ENCODE results near the gene SLC18B1.

DNA sequence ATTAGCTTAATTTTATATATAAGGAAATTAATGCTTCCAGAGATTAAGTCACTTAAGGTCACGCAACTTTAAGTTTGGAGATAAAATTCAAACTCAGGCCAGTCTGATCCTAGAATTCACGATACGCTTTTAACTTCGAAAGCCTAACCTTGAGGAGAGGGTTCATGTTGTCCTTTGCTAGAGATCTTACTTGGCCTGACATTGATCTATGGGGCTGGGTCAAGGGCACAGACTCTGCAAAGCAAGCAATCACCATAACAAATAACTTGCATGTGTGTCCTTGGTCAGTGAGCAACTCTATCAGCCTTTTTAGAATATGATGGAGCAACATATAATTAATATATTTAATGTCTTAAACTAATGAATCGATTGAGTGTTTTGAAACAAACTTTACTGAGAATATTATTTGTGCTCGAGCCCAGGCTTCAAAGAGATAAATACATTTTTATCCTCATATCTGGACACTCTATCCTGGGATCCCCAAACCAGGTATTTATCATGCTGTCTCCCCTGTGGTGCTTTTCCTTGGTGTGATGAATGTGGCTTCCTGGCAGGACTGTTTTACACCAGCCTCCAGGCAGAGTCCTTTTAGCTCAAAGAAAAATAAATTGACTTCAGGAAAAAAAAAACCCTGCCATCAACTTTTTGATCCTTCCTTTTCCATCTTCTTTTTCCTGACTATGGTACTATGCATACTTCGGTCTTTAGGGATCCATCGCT lies 45.0 kb upstream of the SLC18B1 start:
- TF ChIP-seq, protein P1, sequence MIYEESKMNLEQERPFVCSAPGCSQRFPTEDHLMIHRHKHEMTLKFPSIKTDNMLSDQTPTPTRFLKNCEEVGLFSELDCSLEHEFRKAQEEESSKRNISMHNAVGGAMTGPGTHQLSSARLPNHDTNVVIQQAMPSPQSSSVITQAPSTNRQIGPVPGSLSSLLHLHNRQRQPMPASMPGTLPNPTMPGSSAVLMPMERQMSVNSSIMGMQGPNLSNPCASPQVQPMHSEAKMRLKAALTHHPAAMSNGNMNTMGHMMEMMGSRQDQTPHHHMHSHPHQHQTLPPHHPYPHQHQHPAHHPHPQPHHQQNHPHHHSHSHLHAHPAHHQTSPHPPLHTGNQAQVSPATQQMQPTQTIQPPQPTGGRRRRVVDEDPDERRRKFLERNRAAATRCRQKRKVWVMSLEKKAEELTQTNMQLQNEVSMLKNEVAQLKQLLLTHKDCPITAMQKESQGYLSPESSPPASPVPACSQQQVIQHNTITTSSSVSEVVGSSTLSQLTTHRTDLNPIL (CRISPR knock-in tag; IDR thresholded peaks at IDR 0.05; ENCODE audit: low read depth) = no peak
- TF ChIP-seq ESRRG (CRISPR knock-in tag; IDR thresholded peaks at IDR 0.05) (no peak), ARNTL (CRISPR knock-in tag; IDR thresholded peaks at IDR 0.05; ENCODE audit: borderline replicate concordance, low read depth) (no peak), SNAI2 (CRISPR knock-in tag; IDR thresholded peaks at IDR 0.05) (no peak), RARB (CRISPR knock-in tag; IDR thresholded peaks at IDR 0.05) (no peak), ZNF565 (CRISPR knock-in tag; conservative IDR thresholded peaks at IDR 0.05; ENCODE audit: low read depth) (no peak), TOX (CRISPR knock-in tag; IDR thresholded peaks at IDR 0.05; ENCODE audit: borderline replicate concordance) (no peak), CSDC2 (CRISPR knock-in tag; IDR thresholded peaks at IDR 0.05) (no peak), TCF4 (CRISPR knock-in tag; IDR thresholded peaks at IDR 0.05; ENCODE audit: borderline replicate concordance) (no peak), ISL1 (CRISPR knock-in tag; IDR thresholded peaks at IDR 0.05) (no peak)
- TF ChIP-seq, protein P2, sequence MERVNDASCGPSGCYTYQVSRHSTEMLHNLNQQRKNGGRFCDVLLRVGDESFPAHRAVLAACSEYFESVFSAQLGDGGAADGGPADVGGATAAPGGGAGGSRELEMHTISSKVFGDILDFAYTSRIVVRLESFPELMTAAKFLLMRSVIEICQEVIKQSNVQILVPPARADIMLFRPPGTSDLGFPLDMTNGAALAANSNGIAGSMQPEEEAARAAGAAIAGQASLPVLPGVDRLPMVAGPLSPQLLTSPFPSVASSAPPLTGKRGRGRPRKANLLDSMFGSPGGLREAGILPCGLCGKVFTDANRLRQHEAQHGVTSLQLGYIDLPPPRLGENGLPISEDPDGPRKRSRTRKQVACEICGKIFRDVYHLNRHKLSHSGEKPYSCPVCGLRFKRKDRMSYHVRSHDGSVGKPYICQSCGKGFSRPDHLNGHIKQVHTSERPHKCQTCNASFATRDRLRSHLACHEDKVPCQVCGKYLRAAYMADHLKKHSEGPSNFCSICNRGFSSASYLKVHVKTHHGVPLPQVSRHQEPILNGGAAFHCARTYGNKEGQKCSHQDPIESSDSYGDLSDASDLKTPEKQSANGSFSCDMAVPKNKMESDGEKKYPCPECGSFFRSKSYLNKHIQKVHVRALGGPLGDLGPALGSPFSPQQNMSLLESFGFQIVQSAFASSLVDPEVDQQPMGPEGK (CRISPR knock-in tag; IDR thresholded peaks at IDR 0.05; ENCODE audit: borderline replicate concordance) = no peak
- TF ChIP-seq, protein P3, sequence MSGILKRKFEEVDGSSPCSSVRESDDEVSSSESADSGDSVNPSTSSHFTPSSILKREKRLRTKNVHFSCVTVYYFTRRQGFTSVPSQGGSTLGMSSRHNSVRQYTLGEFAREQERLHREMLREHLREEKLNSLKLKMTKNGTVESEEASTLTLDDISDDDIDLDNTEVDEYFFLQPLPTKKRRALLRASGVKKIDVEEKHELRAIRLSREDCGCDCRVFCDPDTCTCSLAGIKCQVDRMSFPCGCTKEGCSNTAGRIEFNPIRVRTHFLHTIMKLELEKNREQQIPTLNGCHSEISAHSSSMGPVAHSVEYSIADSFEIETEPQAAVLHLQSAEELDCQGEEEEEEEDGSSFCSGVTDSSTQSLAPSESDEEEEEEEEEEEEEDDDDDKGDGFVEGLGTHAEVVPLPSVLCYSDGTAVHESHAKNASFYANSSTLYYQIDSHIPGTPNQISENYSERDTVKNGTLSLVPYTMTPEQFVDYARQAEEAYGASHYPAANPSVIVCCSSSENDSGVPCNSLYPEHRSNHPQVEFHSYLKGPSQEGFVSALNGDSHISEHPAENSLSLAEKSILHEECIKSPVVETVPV (CRISPR knock-in tag; IDR thresholded peaks at IDR 0.05) = no peak
- TF ChIP-seq, protein P4, sequence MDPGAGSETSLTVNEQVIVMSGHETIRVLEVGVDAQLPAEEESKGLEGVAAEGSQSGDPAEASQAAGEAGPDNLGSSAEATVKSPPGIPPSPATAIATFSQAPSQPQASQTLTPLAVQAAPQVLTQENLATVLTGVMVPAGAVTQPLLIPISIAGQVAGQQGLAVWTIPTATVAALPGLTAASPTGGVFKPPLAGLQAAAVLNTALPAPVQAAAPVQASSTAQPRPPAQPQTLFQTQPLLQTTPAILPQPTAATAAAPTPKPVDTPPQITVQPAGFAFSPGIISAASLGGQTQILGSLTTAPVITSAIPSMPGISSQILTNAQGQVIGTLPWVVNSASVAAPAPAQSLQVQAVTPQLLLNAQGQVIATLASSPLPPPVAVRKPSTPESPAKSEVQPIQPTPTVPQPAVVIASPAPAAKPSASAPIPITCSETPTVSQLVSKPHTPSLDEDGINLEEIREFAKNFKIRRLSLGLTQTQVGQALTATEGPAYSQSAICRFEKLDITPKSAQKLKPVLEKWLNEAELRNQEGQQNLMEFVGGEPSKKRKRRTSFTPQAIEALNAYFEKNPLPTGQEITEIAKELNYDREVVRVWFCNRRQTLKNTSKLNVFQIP (CRISPR knock-in tag; IDR thresholded peaks at IDR 0.05; ENCODE audit: borderline replicate concordance, low read depth) = no peak

Data from SK-N-SH treated with all-trans-retinoic acid at 6 μM for 48 hours (cell line).